HG03575 (cell line): ENCODE data around the gene PTPRC.
"Not testable (repeated sequence)": the region's sequence is repeated elsewhere in the genome, so short reads cannot be mapped to it uniquely, and the experiment has no call there.

ENCODE experiments used
- ATAC-seq: cut with Tn5 transposase; IDR thresholded peaks from one replicate; pipeline ENCODE4 v1.9.1; 2021; ENCODE audit not compliant: unreplicated experiment, insufficient number of reproducible peaks, low FRiP score; ENCODE audit errors: extremely low read depth

Gene PTPRC

GRCh38 chr1:198638894-198639635 is at the start of gene PTPRC:
TSS of gene PTPRC (plus strand) at chr1:198639040. CDS start at chr1:198639269, 229 bp downstream.
- peak; percentile 62 for ATAC-seq

- no peak for ATAC-seq
These were observed 48.4 kb upstream of the PTPRC start for GRCh38 chr1:198590454-198590853.

GRCh38 chr1:198595765-198596164 is 43.1 kb upstream of the PTPRC start:
- ATAC-seq, result no peak

GRCh38 chr1:198597690-198598430 is 41.0 kb upstream of the PTPRC start:
- ATAC-seq, result no peak

GRCh38 chr1:198598796-198599321 is 40.0 kb upstream of the PTPRC start:
- ATAC-seq, result peak; percentile 52

GRCh38 chr1:198599749-198600148 is 39.1 kb upstream of the PTPRC start:
- no peak for ATAC-seq

GRCh38 chr1:198600906-198601305 is 37.9 kb upstream of the PTPRC start:
- ATAC-seq, result no peak

- ATAC-seq, result not testable (repeated sequence)
These were observed 37.5 kb upstream of the PTPRC start for GRCh38 chr1:198601310-198601709.

- no peak for ATAC-seq
These were observed 36.6 kb upstream of the PTPRC start for GRCh38 chr1:198601936-198602889.

GRCh38 chr1:198604975-198605374 is 33.9 kb upstream of the PTPRC start:
- no peak for ATAC-seq

- no peak for ATAC-seq
These were observed 33.4 kb upstream of the PTPRC start for GRCh38 chr1:198605406-198605805.

- no peak for ATAC-seq
These were observed 32.8 kb upstream of the PTPRC start for GRCh38 chr1:198606020-198606438.

- no peak for ATAC-seq
These were observed 31.1 kb upstream of the PTPRC start for GRCh38 chr1:198607714-198608113.

GRCh38 chr1:198610362-198610761 is 28.5 kb upstream of the PTPRC start:
- no peak for ATAC-seq

GRCh38 chr1:198611219-198611618 is 27.6 kb upstream of the PTPRC start:
- no peak for ATAC-seq

GRCh38 chr1:198612471-198613260 is 26.2 kb upstream of the PTPRC start:
- no peak for ATAC-seq

- ATAC-seq, result no peak
These were observed 21.4 kb upstream of the PTPRC start for GRCh38 chr1:198617406-198617805.

GRCh38 chr1:198619375-198620140 is 19.3 kb upstream of the PTPRC start:
- ATAC-seq, result no peak
